Trophoblast cell (in vitro differentiated cells and primary cell): ENCODE results near the gene TNIK.

ENCODE experiments used
- DNase-seq, 2 donors: peaks; one replicate each; pipeline ENCODE4 v3.0.0-alpha.2; 2016
- H2AFZ ChIP-seq: 2 replicates; pipeline ENCODE4 v1.6.1; 2013; ENCODE audit warnings: low read length, moderate library complexity, mild to moderate bottlenecking; ENCODE audit not compliant: insufficient read depth, poor library complexity
- H2AK5ac ChIP-seq: 2 replicates; pipeline ENCODE4 v1.6.1; 2013; ENCODE audit warnings: mild to moderate bottlenecking, low read length
- H2BK120ac ChIP-seq: 2 replicates; pipeline ENCODE4 v1.6.1; 2013; ENCODE audit warnings: low read length, mild to moderate bottlenecking, moderate library complexity; ENCODE audit not compliant: insufficient read depth, poor library complexity
- H2BK12ac ChIP-seq: 2 replicates; pipeline ENCODE4 v1.6.1; 2013; ENCODE audit warnings: mild to moderate bottlenecking, low read length, moderate library complexity
- H2BK5ac ChIP-seq: 2 replicates; pipeline ENCODE4 v1.6.1; 2013; ENCODE audit warnings: low read length, low read depth, moderate library complexity, mild to moderate bottlenecking; ENCODE audit not compliant: poor library complexity
- H3K14ac ChIP-seq: 2 replicates; pipeline ENCODE4 v1.6.1; 2013; ENCODE audit warnings: mild to moderate bottlenecking, low read length
- H3K18ac ChIP-seq: 2 replicates; pipeline ENCODE4 v1.6.1; 2013; ENCODE audit warnings: mild to moderate bottlenecking, low read length
- H3K23ac ChIP-seq: 2 replicates; pipeline ENCODE4 v1.6.1; 2013; ENCODE audit warnings: low read length
- H3K27ac ChIP-seq: 2 replicates; pipeline ENCODE4 v1.5.1; 2013; ENCODE audit warnings: low read depth, mild to moderate bottlenecking, inconsistent platforms, low read length, moderate library complexity
- H3K27me3 ChIP-seq: 2 replicates; pipeline ENCODE4 v1.6.1; 2013; ENCODE audit warnings: inconsistent platforms, mild to moderate bottlenecking, low read length, moderate library complexity; ENCODE audit not compliant: insufficient read depth
- H3K36me3 ChIP-seq, 2 experiments: 1 replicate in 1 of 2; 2 replicates in 1 of 2; pipeline ENCODE4 v1.6.1; 2013; ENCODE audit warnings: low read length in 2 of 2, mild to moderate bottlenecking in 2 of 2, moderate library complexity in 1 of 2; ENCODE audit not compliant: insufficient read depth in 2 of 2, control insufficient read depth in 1 of 2
- H3K4ac ChIP-seq: 2 replicates; pipeline ENCODE4 v1.6.1; 2013; ENCODE audit warnings: low read depth, mild to moderate bottlenecking, low read length, moderate library complexity
- H3K4me1 ChIP-seq, 2 experiments: 1 replicate in 1 of 2; 2 replicates in 1 of 2; pipeline ENCODE4 v1.6.1; 2013; ENCODE audit warnings: low read length in 2 of 2, mild to moderate bottlenecking in 2 of 2, moderate library complexity in 1 of 2; ENCODE audit not compliant: insufficient read depth in 2 of 2, control insufficient read depth in 1 of 2
- H3K4me2 ChIP-seq: 2 replicates; pipeline ENCODE4 v1.6.1; 2013; ENCODE audit warnings: inconsistent platforms, mild to moderate bottlenecking, low read length, moderate library complexity
- H3K4me3 ChIP-seq: 2 replicates; pipeline ENCODE4 v1.5.1; 2013; ENCODE audit warnings: mild to moderate bottlenecking, low read depth, low read length, inconsistent platforms
- H3K79me1 ChIP-seq: one replicate; pipeline ENCODE4 v1.6.1; 2013; ENCODE audit warnings: low read length
- H3K79me2 ChIP-seq: 2 replicates; pipeline ENCODE4 v1.6.1; 2013; ENCODE audit warnings: low read length, mild to moderate bottlenecking; ENCODE audit not compliant: control insufficient read depth, insufficient read depth, poor library complexity
- H3K9ac ChIP-seq: 2 replicates; pipeline ENCODE4 v1.6.1; 2013; ENCODE audit warnings: mild to moderate bottlenecking, low read length
- H3K9me3 ChIP-seq: 2 replicates; pipeline ENCODE4 v1.6.1; 2013; ENCODE audit warnings: low read depth, mild to moderate bottlenecking, control low read depth, inconsistent platforms, low read length; ENCODE audit not compliant: insufficient read depth
- H4K12ac ChIP-seq: 2 replicates; pipeline ENCODE4 v1.6.1; 2013; ENCODE audit warnings: low read depth, mild to moderate bottlenecking, low read length, moderate library complexity
- H4K8ac ChIP-seq: 2 replicates; pipeline ENCODE4 v1.6.1; 2013; ENCODE audit warnings: low read depth, mild to moderate bottlenecking, low read length, moderate library complexity
- H4K91ac ChIP-seq: one replicate; pipeline ENCODE4 v1.6.1; 2013; ENCODE audit warnings: low read depth, mild to moderate bottlenecking, low read length, moderate library complexity
- WGBS: extraction: QIAGEN DNeasy Blood & Tissue Kit; methylation state at CpG from one replicate; pipeline ENCODE4 v1.1.7; 2013; ENCODE audit warnings: missing lambda C conversion rate; ENCODE audit not compliant: insufficient read length, insufficient coverage; ENCODE audit errors: extremely low coverage; 5-methylcytosine and 5-hydroxymethylcytosine counted together

Gene TNIK

DNA sequence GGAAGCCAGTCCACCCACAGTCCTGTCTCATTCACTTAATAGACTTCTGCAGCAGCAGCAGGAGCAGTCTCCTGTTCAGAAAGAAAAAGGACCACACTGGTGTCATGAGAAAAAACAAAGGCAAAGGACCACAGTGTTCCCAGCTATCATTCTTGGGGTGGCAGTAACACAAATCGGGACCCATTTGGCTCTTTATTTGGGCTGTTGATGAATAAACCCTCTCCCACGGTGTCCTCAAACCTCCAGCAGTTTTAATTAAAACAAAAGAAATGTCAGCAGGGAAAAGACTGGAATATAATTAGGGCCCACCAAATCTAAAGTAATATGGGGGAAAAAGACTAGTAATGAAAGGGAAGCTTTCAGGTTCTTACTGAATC, 223.2 kb downstream of the TNIK start:
- H3K4me3 ChIP-seq = no peak overlapping the region
- no peak overlapping the region for H3K4me2 ChIP-seq
- no peak for DNase-seq
- H3K9me3 ChIP-seq = no peaks in the 10 kb centered on the region
- no peak overlapping the region for H3K27ac ChIP-seq
- H2BK5ac ChIP-seq = no peak overlapping the region
- no peak overlapping the region for H3K18ac ChIP-seq
- no peak overlapping the region for H4K8ac ChIP-seq
- no peak overlapping the region for H2AK5ac ChIP-seq
- no peaks in the 10 kb centered on the region for H3K4me1 ChIP-seq
- no peaks in the 10 kb centered on the region for H3K36me3 ChIP-seq
- WGBS = no CpG with 5 or more reads among the region's 2 CpGs
- H3K27me3 ChIP-seq = no peaks in the 10 kb centered on the region
- H3K79me2 ChIP-seq = no peaks in the 10 kb centered on the region
- no peak overlapping the region for H3K14ac ChIP-seq
- H3K9ac ChIP-seq = no peak overlapping the region
- no peak overlapping the region for H2BK120ac ChIP-seq
- H3K4ac ChIP-seq = no peak overlapping the region
- no peaks in the 10 kb centered on the region for H3K79me1 ChIP-seq
- H2BK12ac ChIP-seq = no peak overlapping the region
- no peak overlapping the region for H4K91ac ChIP-seq
- no peak overlapping the region for H3K23ac ChIP-seq
- H4K12ac ChIP-seq = no peak overlapping the region
- no peak overlapping the region for H2AFZ ChIP-seq

DNA sequence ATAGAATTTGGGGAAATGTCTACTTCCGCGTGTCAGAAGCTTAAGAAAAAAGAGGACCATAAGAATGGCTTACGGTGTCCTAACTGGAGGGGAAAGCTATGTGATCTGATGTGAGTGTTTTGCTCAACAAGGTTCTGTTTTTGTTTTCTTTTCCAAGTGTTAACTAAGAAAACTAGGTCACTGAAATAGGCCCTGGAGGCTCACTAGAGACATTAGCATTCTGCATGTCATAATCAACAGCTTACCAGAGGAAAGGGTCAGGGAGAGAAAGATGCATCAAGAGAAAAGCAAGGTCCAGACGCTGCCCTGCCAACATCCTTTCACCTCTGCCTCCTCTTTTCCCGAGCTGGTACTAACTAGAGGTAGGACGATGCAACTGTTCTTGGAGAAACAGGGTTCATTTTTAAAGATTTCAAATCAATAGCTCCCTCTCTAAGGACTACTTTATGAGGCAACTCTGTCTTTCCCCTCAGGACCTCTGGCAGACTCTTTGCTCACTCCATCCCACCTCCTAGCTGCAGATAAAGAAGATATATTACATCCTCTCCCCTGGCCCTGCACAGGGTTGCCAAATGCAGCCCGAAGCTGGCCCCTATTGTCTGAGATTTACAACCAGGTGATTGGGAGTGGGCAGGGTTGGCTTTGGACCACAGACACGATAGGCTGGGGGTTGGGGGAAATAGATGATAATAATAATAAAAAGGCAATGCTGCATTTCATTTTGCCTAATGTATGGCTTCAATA, 223.8 kb downstream of the TNIK start:
- Histone ChIP-seq H3K79me2 (no peaks in the 10 kb centered on the region), H3K9ac (no peak overlapping the region), H2AFZ (no peak overlapping the region), H3K79me1 (no peaks in the 10 kb centered on the region), H3K4me2 (no peak overlapping the region), H4K91ac (no peak overlapping the region), H2AK5ac (no peak overlapping the region), H3K14ac (no peak overlapping the region), H2BK12ac (no peak overlapping the region), H3K4ac (no peak overlapping the region), H3K27ac (no peak overlapping the region), H3K23ac (no peak overlapping the region), H2BK5ac (no peak overlapping the region), H2BK120ac (no peak overlapping the region), H4K12ac (no peak overlapping the region), H3K36me3 (no peaks in the 10 kb centered on the region), H3K4me1 (no peaks in the 10 kb centered on the region), H3K9me3 (no peaks in the 10 kb centered on the region), H3K27me3 (no peaks in the 10 kb centered on the region), H4K8ac (no peak overlapping the region), H3K4me3 (no peak overlapping the region), H3K18ac (no peak overlapping the region)
- WGBS = no CpG with 5 or more reads among the region's 8 CpGs
- no peak for DNase-seq

DNA sequence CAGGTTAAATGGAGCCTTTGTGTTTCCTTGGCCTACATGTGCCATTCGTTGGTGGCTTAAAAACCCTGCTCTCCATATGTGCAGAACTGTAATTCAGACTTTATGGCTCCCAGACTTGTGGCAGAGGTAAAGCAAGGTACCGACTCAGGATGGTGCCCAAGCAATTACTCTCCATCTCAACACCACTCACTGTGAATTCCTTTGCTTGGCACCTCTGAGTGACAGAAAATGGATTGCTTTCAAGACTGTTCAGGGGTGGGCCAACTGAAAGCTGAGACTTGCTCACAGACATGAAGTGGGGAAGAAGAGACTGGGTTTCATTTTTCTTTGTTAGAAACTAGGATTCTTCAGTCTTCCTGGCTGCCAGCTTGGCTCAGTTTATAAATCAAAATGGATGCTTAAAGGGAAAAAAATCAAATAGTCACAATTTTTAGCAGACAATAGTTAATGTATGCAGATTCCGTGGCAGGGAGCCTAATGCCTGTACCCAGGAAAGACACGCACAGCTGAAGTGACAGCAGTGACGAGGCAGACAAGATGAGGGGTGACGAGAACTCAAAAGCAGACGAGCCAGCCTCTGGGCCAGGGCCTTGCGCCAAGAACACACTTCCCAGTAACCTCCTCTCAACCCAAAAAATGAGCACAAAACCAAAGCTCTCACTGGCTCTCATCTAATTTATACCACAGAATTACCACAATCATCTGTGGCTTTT, 225.8 kb downstream of the TNIK start:
- H3K36me3 ChIP-seq = no peaks in the 10 kb centered on the region
- H3K27me3 ChIP-seq = no peaks in the 10 kb centered on the region
- H3K9ac ChIP-seq = no peak overlapping the region
- H2AFZ ChIP-seq = no peak overlapping the region
- no peak overlapping the region for H4K8ac ChIP-seq
- H4K12ac ChIP-seq = no peak overlapping the region
- no peak overlapping the region for H3K4ac ChIP-seq
- H2BK5ac ChIP-seq = no peak overlapping the region
- H2BK120ac ChIP-seq = no peak overlapping the region
- no peak overlapping the region for H3K18ac ChIP-seq
- no peak overlapping the region for H3K27ac ChIP-seq
- no CpG with 5 or more reads among the region's 8 CpGs for WGBS
- H3K79me1 ChIP-seq = no peaks in the 10 kb centered on the region
- H3K4me1 ChIP-seq = no peaks in the 10 kb centered on the region
- no peak for DNase-seq
- no peak overlapping the region for H2AK5ac ChIP-seq
- no peaks in the 10 kb centered on the region for H3K9me3 ChIP-seq
- H3K4me2 ChIP-seq = no peak overlapping the region
- no peak overlapping the region for H3K4me3 ChIP-seq
- H2BK12ac ChIP-seq = no peak overlapping the region
- no peak overlapping the region for H3K14ac ChIP-seq
- no peaks in the 10 kb centered on the region for H3K79me2 ChIP-seq
- H3K23ac ChIP-seq = no peak overlapping the region
- no peak overlapping the region for H4K91ac ChIP-seq

DNA sequence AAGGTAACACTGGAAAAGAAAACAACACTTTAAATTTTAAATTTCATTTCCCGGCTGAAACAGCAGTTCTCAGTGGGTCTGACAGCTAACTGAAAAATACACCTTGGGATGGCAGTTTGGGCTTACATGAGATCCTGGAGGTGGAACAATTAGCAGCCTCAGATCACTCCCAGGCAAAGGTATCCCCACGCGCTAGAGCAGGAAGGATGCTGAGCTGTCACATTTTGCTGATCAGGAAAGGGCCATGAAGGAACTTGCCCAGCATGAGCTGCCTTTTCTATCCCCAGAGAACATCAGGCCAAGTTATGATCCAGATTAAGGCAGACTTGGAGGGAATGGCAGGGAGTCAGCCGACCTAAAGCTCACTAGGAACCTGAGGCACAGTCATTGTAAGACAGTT, 228.8 kb downstream of the TNIK start:
- no peak overlapping the region for H2BK12ac ChIP-seq
- no peak overlapping the region for H2AK5ac ChIP-seq
- no peak overlapping the region for H4K12ac ChIP-seq
- no peak overlapping the region for H4K8ac ChIP-seq
- H3K23ac ChIP-seq = no peak overlapping the region
- no peak overlapping the region for H3K18ac ChIP-seq
- no peak for DNase-seq
- H3K4me2 ChIP-seq = no peak overlapping the region
- no peak overlapping the region for H3K9ac ChIP-seq
- H2BK5ac ChIP-seq = no peak overlapping the region
- no peaks in the 10 kb centered on the region for H3K79me1 ChIP-seq
- no peaks in the 10 kb centered on the region for H3K9me3 ChIP-seq
- H3K4me1 ChIP-seq = no peaks in the 10 kb centered on the region
- no peaks in the 10 kb centered on the region for H3K36me3 ChIP-seq
- H3K4ac ChIP-seq = no peak overlapping the region
- H2BK120ac ChIP-seq = no peak overlapping the region
- no peaks in the 10 kb centered on the region for H3K79me2 ChIP-seq
- H3K4me3 ChIP-seq = no peak overlapping the region
- H4K91ac ChIP-seq = no peak overlapping the region
- no peak overlapping the region for H3K27ac ChIP-seq
- no peak overlapping the region for H3K14ac ChIP-seq
- no peaks in the 10 kb centered on the region for H3K27me3 ChIP-seq
- no CpG with 5 or more reads among the region's 4 CpGs for WGBS
- H2AFZ ChIP-seq = no peak overlapping the region
